HS-27A (cell line): ENCODE data around the gene MAPK11.

ENCODE experiments used
- DNase-seq: peaks from one replicate; pipeline ENCODE4 v3.0.0-alpha.2; 2012; ENCODE audit warnings: low read depth, missing footprints

Gene MAPK11

GRCh38 chr22:50293441-50294318 lies 23.5 kb upstream of the MAPK11 start:
- peak; percentile 66 for DNase-seq

- DNase-seq, result no peak
Measured at GRCh38 chr22:50292643-50293440, 22.7 kb upstream of the MAPK11 start.

- DNase-seq, result no peak
Measured at GRCh38 chr22:50289942-50290630, 19.9 kb upstream of the MAPK11 start.

GRCh38 chr22:50289151-50289941 lies 19.2 kb upstream of the MAPK11 start:
- DNase-seq, result no peak

GRCh38 chr22:50287731-50288130 lies 17.6 kb upstream of the MAPK11 start:
- DNase-seq, result no peak

- DNase-seq, result no peak
Measured at GRCh38 chr22:50286701-50287318, 16.6 kb upstream of the MAPK11 start.

GRCh38 chr22:50286275-50286674 lies 16.1 kb upstream of the MAPK11 start:
- DNase-seq, result no peak

GRCh38 chr22:50285568-50286229 lies 15.5 kb upstream of the MAPK11 start:
- DNase-seq, result no peak

GRCh38 chr22:50284479-50284878 lies 14.3 kb upstream of the MAPK11 start:
- no peak for DNase-seq

GRCh38 chr22:50283821-50284220 lies 13.6 kb upstream of the MAPK11 start:
- no peak for DNase-seq

- no peak for DNase-seq
Measured at GRCh38 chr22:50282361-50283155, 12.4 kb upstream of the MAPK11 start.

GRCh38 chr22:50281957-50282356 lies 11.8 kb upstream of the MAPK11 start:
- no peak for DNase-seq

GRCh38 chr22:50281384-50281760 lies 11.2 kb upstream of the MAPK11 start:
- DNase-seq, result no peak

GRCh38 chr22:50280708-50281383 lies 10.7 kb upstream of the MAPK11 start:
- no peak for DNase-seq

- DNase-seq, result no peak
Measured at GRCh38 chr22:50280022-50280707, 10.0 kb upstream of the MAPK11 start.

- no peak for DNase-seq
Measured at GRCh38 chr22:50278956-50279619, 8.9 kb upstream of the MAPK11 start.

GRCh38 chr22:50278461-50278860 lies 8.3 kb upstream of the MAPK11 start:
- no peak for DNase-seq

GRCh38 chr22:50277761-50278160 lies 7.6 kb upstream of the MAPK11 start:
- no peak for DNase-seq
